ENCODE data around the gene ZNF45. TPM values are rescaled to one million over a fixed set of nuclear protein-coding genes. Genes with fewer than 3 reads are reported as not detected.
A peak's percentile ranks its signal among the peaks of the same experiment; 100 is the strongest.

The ZNF45 gene
- polyA plus RNA-seq, 1 of the 3 experiments (the other 2 are of a cell fraction) = 9.7 TPM

DNA sequence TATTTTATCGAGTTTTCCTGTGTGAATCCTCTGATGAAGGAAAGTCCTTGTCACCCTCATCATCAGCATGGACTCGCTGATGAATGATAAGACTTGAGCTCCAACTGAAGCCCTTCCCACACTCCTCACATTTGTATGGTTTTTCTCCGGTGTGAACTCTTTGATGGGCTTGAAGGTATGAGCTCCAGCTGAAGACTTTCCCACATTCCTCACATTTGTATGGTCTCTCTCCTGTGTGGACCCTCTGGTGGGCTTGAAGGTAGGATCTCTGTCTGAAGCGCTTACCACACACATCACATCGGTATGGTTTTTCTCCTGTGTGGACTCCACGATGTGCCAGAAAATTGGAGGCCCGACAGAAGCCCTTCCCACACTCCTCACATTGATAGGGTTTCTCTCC, 21.7 kb downstream of the ZNF45 start:
- no peaks in the 10 kb centered on the region for H3K4me1 ChIP-seq (ENCODE audit: control insufficient read depth in 1 of 2, insufficient read depth in 2 of 2, low read depth in 1 of 2, low read length in 1 of 2)
- H3K4me3 ChIP-seq (ENCODE audit: low read depth in 2 of 2, low read length in 1 of 2) = peak overlapping the region in 1 of 2 experiments; percentile 21; a peak in 1 of 4 replicates
- no peak overlapping the region for H3K4me2 ChIP-seq
- POLR2A ChIA-PET = interaction anchor here (1.2 to 1.4 kb wide), 2 partner anchors 11 to 22 kb away, joined by 4 read pairs; partner anchors contain the start of gene ZNF45
- WGBS (ENCODE audit: low lambda C conversion rate) = 100% methylated on average over 7 of the region's 7 CpGs
- TF ChIP-seq POLR2AphosphoS5 (IDR thresholded peaks at IDR 0.05; ENCODE audit: low read depth, low read length) (no peak), GABPA (IDR thresholded peaks at IDR 0.05; ENCODE audit: low read depth) (no peak), YY1 (IDR thresholded peaks at IDR 0.05; ENCODE audit: low read depth) (no peak), GATA2 (CRISPR knock-in tag; IDR thresholded peaks at IDR 0.05) (no peak), TEAD4 (IDR thresholded peaks at IDR 0.05; ENCODE audit: borderline replicate concordance, insufficient read depth) (no peak), ELF1 (IDR thresholded peaks at IDR 0.05) (no peak), MXI1 (IDR thresholded peaks at IDR 0.05; ENCODE audit: low read depth, low read length) (no peak), FOXM1 (IDR thresholded peaks at IDR 0.05; ENCODE audit: low read depth) (no peak), JUND (IDR thresholded peaks at IDR 0.05) (no peak), EZH2phosphoT487 (IDR thresholded peaks at IDR 0.05; ENCODE audit: borderline replicate concordance, low read depth) (no peak), RFX5 (IDR thresholded peaks at IDR 0.05; ENCODE audit: low read length) (no peak), TAF1 (IDR thresholded peaks at IDR 0.05; ENCODE audit: borderline replicate concordance, low read depth, low read length) (no peak), CHD2 (IDR thresholded peaks at IDR 0.05; ENCODE audit: low read length, partially characterized antibody) (no peak), SMC3 (IDR thresholded peaks at IDR 0.05; ENCODE audit: low read depth, low read length) (no peak)
- TF ChIP-seq, protein P1, sequence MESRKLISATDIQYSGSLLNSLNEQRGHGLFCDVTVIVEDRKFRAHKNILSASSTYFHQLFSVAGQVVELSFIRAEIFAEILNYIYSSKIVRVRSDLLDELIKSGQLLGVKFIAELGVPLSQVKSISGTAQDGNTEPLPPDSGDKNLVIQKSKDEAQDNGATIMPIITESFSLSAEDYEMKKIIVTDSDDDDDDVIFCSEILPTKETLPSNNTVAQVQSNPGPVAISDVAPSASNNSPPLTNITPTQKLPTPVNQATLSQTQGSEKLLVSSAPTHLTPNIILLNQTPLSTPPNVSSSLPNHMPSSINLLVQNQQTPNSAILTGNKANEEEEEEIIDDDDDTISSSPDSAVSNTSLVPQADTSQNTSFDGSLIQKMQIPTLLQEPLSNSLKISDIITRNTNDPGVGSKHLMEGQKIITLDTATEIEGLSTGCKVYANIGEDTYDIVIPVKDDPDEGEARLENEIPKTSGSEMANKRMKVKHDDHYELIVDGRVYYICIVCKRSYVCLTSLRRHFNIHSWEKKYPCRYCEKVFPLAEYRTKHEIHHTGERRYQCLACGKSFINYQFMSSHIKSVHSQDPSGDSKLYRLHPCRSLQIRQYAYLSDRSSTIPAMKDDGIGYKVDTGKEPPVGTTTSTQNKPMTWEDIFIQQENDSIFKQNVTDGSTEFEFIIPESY (IDR thresholded peaks at IDR 0.05; ENCODE audit: borderline replicate concordance, low read depth) = no peak
- TF ChIP-seq, protein P2, sequence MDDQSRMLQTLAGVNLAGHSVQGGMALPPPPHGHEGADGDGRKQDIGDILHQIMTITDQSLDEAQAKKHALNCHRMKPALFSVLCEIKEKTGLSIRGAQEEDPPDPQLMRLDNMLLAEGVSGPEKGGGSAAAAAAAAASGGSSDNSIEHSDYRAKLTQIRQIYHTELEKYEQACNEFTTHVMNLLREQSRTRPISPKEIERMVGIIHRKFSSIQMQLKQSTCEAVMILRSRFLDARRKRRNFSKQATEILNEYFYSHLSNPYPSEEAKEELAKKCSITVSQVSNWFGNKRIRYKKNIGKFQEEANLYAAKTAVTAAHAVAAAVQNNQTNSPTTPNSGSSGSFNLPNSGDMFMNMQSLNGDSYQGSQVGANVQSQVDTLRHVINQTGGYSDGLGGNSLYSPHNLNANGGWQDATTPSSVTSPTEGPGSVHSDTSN (IDR thresholded peaks at IDR 0.05) = no peak
- TF ChIP-seq, protein P3, sequence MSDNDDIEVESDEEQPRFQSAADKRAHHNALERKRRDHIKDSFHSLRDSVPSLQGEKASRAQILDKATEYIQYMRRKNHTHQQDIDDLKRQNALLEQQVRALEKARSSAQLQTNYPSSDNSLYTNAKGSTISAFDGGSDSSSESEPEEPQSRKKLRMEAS (IDR thresholded peaks at IDR 0.05; ENCODE audit: low read depth) = no peak
- TF ChIP-seq, protein P4, sequence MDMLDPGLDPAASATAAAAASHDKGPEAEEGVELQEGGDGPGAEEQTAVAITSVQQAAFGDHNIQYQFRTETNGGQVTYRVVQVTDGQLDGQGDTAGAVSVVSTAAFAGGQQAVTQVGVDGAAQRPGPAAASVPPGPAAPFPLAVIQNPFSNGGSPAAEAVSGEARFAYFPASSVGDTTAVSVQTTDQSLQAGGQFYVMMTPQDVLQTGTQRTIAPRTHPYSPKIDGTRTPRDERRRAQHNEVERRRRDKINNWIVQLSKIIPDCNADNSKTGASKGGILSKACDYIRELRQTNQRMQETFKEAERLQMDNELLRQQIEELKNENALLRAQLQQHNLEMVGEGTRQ (IDR thresholded peaks at IDR 0.05; ENCODE audit: borderline replicate concordance, low read depth, low read length) = no peak
- no peak overlapping the region for H3K27ac ChIP-seq (ENCODE audit: low read depth in 2 of 2, low read length in 1 of 2)
- H3K27me3 ChIP-seq (ENCODE audit: insufficient read depth) = no peaks in the 10 kb centered on the region
- H3K9me3 ChIP-seq = peaks cover 29% of the 10 kb centered on the region; the same call in 1 of the 2 replicates
- H3K79me2 ChIP-seq (ENCODE audit: insufficient read depth) = no peaks in the 10 kb centered on the region
- H3K9ac ChIP-seq = no peak overlapping the region
- no peak for DNase-seq
- H3F3A ChIP-seq (replicated peaks; ENCODE audit: insufficient read depth) = peaks cover 6% of the 10 kb centered on the region
- CTCF ChIA-PET = no interaction called here
- no peaks in the 10 kb centered on the region for H3K9me2 ChIP-seq
- no peak overlapping the region for H2AFZ ChIP-seq (ENCODE audit: low read depth)
- H4K20me1 ChIP-seq (ENCODE audit: insufficient read depth) = no peaks in the 10 kb centered on the region
- peaks cover 52 to 71% of the 10 kb centered on the region in 2 experiments for H3K36me3 ChIP-seq (replicated peaks in 1 of 2; ENCODE audit: control insufficient read depth in 1 of 2, insufficient read depth in 2 of 2, low read length in 1 of 2)

Data from SK-N-SH (cell line).